Measurements from ENCODE around the gene ZNF296. TPM values are rescaled to one million over a fixed set of nuclear protein-coding genes. Genes with fewer than 3 reads are reported as not detected.

The ZNF296 gene
- total RNA-seq, 1 experiment from 2014 or later, result 9.2 TPM

DNA sequence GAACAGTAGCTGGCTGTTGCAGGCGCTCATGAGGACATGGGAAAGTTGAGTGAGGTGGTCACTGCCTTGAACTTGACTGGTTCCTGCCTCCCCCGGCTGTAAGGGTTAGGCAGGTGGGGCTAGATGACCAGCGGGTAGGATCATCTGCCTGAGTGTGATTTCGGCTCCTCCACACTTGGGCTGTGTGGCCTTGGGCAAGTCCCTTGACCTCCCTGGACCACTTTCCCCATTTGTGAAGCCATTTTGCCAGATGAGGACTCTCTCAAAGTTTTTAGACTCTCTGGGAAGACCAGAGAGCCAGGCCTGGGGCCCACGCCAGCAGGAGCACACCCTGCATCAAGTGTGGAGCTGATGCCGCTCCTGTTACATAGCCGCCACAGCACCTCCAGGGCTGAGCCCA lies 26.2 kb upstream of the ZNF296 start:
- H3K4me3 ChIP-seq (replicated peaks in 1 of 2; ENCODE audit: low read depth in 1 of 2, low read length in 2 of 2), result no peak overlapping the region
- no peak for ATAC-seq
- peaks cover 90% of the 10 kb centered on the region for H3K79me2 ChIP-seq (ENCODE audit: insufficient read depth, low read length)
- BruUV-seq (replicated peaks), result no TSS peak
- H3K9me3 ChIP-seq (ENCODE audit: control insufficient read depth in 1 of 2, insufficient read depth in 1 of 2, low read depth in 1 of 2, low read length in 2 of 2), result no peaks in the 10 kb centered on the region
- no peak overlapping the region for H2AFZ ChIP-seq (ENCODE audit: low read depth, low read length, poor library complexity, severe bottlenecking)
- ChIA-PET RAD21 (ENCODE audit: low non-redundant PET in 1 of 2, low total read pairs in 2 of 2, uncharacterized antibody in 2 of 2, unreplicated experiment in 2 of 2) (no interaction called here), CTCF (no interaction called here), POLR2A (no interaction called here)
- no peak overlapping the region for H3K4me2 ChIP-seq (ENCODE audit: low read length)
- no peaks in the 10 kb centered on the region for H3K9me2 ChIP-seq (ENCODE audit: insufficient read depth)
- H3K9ac ChIP-seq (ENCODE audit: low read length), result no peak overlapping the region
- TF ChIP-seq CEBPB (IDR thresholded peaks at IDR 0.05; ENCODE audit: low read depth) (no peak), ZNF274 (IDR thresholded peaks at IDR 0.05; ENCODE audit: low read depth, low read length) (no peak), MAX (IDR thresholded peaks at IDR 0.05) (no peak), RAD21 (IDR thresholded peaks at IDR 0.05; ENCODE audit: low read depth) (no peak), SRF (IDR thresholded peaks at IDR 0.05; ENCODE audit: low read depth) (no peak), EGR1 (IDR thresholded peaks at IDR 0.05; ENCODE audit: low read depth) (no peak), SIN3A (IDR thresholded peaks at IDR 0.05; ENCODE audit: low read depth) (no peak), POLR2A (IDR thresholded peaks at IDR 0.05; ENCODE audit: borderline replicate concordance, extremely low read depth, insufficient read depth, insufficient read length) (no peak), ZFX (IDR thresholded peaks at IDR 0.05) (no peak), ELF1 (IDR thresholded peaks at IDR 0.05; ENCODE audit: borderline replicate concordance, low read depth) (no peak), YY1 (IDR thresholded peaks at IDR 0.05; ENCODE audit: extremely low read depth, insufficient replicate concordance, low read depth, low read length) (no peak), CBX3 (IDR thresholded peaks at IDR 0.05; ENCODE audit: low read depth) (no peak), TCF7L2 (IDR thresholded peaks at IDR 0.05; ENCODE audit: borderline replicate concordance, extremely low read depth, insufficient read depth, insufficient read length) (no peak), ATF3 (IDR thresholded peaks at IDR 0.05) (no peak), SP1 (IDR thresholded peaks at IDR 0.05; ENCODE audit: low read depth) (no peak)
- TF ChIP-seq, protein P1, sequence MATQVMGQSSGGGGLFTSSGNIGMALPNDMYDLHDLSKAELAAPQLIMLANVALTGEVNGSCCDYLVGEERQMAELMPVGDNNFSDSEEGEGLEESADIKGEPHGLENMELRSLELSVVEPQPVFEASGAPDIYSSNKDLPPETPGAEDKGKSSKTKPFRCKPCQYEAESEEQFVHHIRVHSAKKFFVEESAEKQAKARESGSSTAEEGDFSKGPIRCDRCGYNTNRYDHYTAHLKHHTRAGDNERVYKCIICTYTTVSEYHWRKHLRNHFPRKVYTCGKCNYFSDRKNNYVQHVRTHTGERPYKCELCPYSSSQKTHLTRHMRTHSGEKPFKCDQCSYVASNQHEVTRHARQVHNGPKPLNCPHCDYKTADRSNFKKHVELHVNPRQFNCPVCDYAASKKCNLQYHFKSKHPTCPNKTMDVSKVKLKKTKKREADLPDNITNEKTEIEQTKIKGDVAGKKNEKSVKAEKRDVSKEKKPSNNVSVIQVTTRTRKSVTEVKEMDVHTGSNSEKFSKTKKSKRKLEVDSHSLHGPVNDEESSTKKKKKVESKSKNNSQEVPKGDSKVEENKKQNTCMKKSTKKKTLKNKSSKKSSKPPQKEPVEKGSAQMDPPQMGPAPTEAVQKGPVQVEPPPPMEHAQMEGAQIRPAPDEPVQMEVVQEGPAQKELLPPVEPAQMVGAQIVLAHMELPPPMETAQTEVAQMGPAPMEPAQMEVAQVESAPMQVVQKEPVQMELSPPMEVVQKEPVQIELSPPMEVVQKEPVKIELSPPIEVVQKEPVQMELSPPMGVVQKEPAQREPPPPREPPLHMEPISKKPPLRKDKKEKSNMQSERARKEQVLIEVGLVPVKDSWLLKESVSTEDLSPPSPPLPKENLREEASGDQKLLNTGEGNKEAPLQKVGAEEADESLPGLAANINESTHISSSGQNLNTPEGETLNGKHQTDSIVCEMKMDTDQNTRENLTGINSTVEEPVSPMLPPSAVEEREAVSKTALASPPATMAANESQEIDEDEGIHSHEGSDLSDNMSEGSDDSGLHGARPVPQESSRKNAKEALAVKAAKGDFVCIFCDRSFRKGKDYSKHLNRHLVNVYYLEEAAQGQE (IDR thresholded peaks at IDR 0.05; ENCODE audit: low read depth), result no peak
- intact Hi-C loops (cut with micrococcal nuclease), result no loop called here
- DNase-seq (ENCODE audit: low read depth, low spot score), result no peak
- no peak overlapping the region for H3K27ac ChIP-seq (ENCODE audit: low read depth, low read length)
- peaks cover 3 to 12% of the 10 kb centered on the region in 2 experiments; a peak in 3 of 4 replicates for H3K4me1 ChIP-seq (ENCODE audit: control insufficient read depth in 1 of 2, insufficient read depth in 2 of 2, low read length in 2 of 2)
- H3K27me3 ChIP-seq (ENCODE audit: insufficient read depth, low read length), result no peaks in the 10 kb centered on the region
- no peaks in the 10 kb centered on the region; the same call in 1 of the 2 replicates for H4K20me1 ChIP-seq (ENCODE audit: insufficient read depth)
- no peaks in the 10 kb centered on the region for H3K36me3 ChIP-seq (ENCODE audit: control insufficient read depth in 1 of 2, insufficient read depth in 2 of 2, low read length in 2 of 2)

Measured in HCT116 (cell line).